SH-SY5Y (cell line): ENCODE measurements around the gene VPS35.

Experiments
- GATA2 ChIP-seq: IDR thresholded peaks from 2 replicates; pipeline ENCODE4 v1.6.1; 2011; ENCODE audit warnings: mild to moderate bottlenecking, low read depth, low read length
- GATA3 ChIP-seq: IDR thresholded peaks from 2 replicates; pipeline ENCODE4 v1.6.1; 2011; ENCODE audit warnings: low read depth, mild to moderate bottlenecking, low read length, moderate library complexity

DNA sequence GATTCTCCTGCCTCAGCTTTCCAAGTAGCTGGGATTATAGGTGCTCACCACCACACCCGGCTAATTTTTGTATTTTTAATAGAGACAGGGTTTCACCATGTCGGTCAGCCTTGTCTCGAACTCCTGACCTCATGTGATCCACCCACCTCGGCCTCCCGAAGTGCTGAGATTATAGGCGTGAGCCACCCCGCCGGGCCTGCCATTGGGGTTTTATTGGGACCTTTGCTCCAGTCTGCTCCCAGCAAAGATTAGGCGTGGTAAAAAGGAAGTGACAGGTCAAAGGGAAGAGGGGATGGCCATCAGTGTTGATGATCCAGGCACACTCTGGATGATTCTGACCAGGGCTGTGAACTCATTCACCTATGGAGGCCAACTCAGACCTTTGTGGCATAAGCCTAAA lies 38.7 kb upstream of the VPS35 start:
- TF ChIP-seq GATA3 (no peak), GATA2 (no peak)
